ENCODE measurements around the gene CYP2A7.
"Not testable (repeated sequence)": the region's sequence is repeated elsewhere in the genome, so short reads cannot be mapped to it uniquely, and the experiment has no call there.

The CYP2A7 gene

DNA sequence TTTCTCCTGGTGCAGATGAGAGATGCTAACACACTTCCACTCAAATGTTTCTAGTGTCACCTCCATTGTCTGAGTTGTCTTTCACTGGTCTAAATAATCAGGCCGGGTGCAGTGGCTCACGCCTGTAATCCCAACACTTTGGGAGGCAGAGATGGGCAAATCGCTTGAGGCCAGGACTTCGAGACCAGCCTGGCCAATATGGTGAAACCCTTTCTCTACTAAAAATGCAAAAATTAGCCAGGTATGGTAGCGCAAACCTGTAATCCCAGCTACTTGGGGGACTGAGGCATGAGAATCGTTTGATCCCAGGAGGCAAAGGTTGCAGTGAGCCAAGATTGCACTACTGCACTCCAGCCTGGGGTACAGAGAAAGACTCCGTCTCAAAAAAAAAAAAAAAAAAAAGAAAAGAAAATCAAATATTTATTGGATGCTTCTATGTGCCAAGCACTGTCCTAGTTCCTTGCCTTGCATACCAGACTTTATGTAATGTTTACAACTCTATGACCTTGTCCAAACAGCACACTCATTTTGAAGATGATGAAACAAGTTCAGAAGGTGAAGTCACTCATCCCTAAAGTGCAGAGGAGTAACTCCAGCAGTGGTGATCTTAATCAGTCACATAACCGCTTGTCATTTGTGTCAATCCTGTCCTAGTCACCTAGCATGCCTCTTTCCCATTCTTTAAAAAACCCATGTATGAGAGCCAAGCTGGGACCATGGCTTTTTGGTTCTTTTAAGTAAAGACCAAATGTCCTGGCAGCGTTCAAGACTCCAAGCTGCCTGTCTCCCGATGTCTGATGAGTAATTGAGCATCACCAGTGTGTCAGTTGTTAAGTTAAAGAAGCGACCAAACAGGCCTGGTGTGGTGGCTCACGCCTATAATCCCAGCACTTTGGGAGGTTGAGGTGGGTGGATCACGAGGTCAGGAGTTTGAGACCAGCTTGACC lies 15.1 kb upstream of the CYP2A7 start:
- DNase-seq, result not testable (repeated sequence)

DNA sequence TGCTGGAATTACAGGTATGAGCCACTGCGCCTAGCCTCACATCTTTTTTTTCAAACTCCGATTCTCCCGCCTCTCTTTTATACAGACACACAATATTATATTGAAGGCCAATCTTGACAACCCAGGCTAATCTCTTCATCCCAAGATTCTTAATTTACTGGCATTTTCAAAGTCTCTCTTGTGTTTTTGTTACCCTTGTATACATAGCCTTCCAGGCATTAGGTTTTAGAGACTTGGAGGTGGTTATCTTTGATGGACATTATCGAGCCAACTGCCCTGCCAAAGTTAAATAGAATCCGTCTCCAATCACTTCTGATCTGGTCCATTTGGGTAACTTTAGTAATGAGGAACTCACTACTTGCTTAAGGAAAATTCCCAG lies 14.4 kb upstream of the CYP2A7 start:
- no peak for DNase-seq

DNA sequence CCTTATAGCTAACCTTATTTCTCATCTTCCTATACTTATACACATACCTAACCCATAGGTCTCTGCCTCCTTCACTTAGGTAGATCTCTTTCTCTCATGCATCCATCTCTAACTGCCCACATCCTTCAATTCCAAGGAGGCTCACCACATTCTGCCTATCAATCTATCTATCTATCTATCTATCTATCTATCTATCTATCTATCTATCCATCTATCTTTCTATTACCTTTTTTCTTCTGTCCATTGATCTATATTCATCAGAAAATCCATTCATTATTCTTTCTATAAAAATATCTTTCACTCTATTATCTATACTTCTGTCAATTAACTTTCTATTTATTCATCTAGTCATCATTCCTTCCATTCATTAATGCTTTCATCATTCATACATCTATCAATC lies 11.1 kb upstream of the CYP2A7 start:
- DNase-seq, result no peak

DNA sequence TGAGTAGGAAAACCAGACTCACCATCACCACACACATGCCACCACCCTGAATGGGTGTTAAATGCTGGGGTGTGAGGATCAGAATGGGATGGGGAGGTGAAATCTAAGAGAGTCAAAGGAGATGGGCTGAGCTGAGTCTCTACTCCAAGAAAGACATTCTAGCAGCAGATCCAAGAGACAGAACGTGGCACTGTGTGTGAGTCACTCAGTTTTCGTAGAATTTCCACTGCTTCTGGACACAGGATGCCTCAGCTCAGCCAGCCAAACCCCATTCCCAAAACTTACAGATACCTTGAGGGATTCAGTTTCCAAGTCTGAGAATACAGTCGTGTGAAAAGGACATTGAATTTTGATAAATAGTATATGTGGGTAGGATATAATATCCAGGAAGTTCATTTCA lies 7.3 kb upstream of the CYP2A7 start:
- no peak for DNase-seq

DNA sequence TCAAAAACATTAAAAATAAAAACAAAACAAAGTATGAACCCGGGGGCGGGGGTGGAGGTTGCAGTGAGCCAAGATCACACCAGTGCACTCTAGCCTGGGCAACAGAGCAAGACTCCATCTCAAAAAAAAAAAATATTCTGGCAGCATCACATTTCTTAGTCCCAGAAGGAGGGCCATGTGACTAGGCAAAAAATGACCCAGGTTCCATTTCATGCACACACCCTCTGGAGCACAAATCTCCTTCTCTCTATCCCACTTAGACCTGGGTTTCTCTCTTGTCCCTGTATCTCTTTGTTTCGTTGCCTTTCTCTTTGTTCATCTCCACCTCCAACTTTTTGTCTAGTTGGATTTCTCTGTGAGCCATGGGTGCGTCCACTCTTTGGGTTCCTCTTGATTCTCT lies 6.2 kb upstream of the CYP2A7 start:
- no peak for DNase-seq

DNA sequence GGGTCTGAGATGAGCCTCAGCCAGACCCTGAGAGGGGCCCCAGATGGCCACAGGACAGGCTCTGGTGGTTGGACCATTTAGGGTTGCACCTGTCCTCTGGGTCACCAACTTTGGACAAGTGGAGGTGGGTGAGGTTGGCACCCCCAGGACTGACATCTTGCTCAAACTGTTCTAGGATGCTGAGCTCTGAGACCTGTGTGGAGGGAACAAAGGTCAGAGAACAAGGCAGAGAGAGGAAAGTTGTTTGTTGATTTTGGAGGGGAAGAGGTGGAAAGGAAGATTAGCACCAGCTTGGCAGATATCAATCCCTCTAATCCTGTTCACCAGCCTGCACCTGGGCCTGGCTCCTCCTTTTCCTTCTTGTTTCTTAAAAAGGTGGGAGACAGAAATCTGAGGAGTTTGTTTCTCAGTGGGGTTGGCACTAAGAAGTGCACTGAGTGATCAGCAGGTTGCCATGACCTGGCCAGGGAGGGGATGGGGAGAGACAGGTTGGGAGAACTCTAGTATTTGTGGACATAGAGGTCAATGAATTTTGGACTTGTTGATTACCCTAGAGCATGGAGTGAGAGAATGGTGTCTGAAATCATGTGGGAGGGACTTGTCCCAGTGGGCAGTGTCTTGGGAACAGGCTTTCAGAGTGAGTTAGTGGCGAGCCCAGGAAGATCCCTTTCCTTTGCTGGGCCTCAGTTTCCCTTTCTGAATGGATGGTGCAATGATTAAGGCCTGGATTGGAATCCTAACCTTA lies 2.3 kb upstream of the CYP2A7 start:
- DNase-seq, result not testable (repeated sequence)

DNA sequence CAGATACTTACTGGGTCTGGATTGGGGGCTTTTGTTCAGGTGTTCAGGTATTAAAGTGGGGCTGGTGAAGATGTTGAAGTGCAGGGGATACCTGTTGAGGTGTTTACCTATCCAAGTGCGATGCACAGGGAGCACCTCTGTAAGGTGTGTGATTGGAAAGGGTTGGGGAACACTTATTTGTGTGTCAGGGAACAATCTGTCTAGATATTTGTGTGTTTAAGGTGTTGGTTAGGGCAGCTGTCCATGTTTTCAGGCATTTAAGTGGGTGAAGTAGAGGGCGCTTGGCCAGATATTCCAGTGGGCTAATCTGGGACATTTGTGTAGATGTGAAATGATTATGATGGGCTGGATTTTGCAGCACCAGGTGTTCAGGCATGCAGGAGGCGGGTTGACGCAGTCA lies 2.7 kb downstream of the CYP2A7 start:
- not testable (repeated sequence) for DNase-seq

DNA sequence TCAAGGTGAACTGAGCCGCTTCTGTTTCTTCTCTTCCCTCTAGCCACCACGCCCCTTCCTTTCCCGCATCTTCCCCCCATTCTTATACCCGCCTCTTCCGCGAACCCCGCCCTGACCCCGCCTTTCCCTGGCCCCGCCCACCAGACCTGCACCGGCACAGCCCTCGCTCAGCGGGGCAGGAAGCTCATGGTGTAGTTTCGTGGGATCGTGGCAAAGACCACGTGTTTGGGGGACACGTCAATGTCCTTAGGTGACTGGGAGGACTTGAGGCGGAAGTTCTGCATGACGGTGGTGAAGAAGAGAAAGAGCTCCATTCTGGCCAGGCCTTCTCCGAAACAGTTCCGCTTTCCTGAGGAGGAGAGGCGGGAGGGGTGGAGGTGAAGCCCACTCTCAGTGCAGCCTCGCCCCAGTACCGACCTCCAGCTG lies 6.5 kb downstream of the CYP2A7 start:
- not testable (repeated sequence) for DNase-seq

DNA sequence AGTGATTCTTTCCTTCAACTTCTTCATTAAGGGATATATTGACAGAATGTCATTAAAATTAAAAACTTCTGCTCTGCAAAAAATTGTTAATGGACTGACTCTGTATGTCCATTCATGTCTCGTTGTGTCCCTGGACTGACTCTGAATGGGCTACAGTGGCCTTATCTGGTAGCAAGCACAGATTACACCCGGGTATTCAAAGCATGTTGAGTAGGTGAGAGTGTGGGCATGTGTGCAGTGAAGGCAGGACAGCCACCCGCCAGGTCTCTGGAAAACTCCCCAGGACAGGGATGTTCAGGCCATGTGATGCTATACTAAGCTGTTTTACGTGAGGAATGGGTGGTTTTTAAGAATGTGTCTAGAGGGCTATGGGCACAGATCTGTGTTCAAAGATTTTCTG lies 7.2 kb downstream of the CYP2A7 start:
- not testable (repeated sequence) for DNase-seq

DNA sequence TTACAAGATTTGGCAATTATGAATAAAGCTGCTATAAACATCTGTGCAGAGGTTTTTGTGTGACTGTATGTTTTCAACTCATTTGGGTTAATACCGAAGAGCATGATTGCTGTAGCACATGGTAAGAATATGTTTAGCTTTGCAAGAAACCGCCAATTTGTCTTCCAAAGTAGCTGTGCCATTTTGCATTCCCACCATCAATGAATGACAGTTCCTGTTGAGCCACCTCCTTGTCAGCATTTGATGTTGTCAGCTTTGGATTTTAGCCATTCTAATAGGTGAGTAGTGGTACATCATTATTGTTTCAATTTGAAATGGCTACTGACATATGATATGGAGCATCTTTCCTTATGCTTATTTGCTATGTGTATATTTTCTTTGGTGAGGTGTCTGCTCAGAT lies 8.2 kb downstream of the CYP2A7 start:
- DNase-seq, result not testable (repeated sequence)

DNA sequence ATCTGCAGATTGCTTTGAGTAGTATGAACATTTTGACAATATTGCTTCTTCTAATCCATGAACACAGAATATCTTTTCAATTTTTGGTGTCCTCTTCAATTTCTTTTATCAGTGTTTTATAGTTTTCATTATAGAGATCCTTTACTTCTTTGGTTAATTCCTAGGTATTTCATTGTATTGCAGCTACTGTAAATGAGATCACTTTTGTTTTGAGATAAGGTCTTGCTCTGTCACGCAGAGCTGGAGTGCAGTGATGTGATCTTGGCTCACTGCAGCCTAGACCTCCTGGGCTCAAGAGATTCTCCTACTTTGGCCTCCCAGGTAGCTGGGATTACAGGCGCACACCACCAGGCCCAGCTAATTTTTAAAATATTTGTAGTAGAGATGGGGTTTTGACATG lies 9.8 kb downstream of the CYP2A7 start:
- DNase-seq, result no peak

DNA sequence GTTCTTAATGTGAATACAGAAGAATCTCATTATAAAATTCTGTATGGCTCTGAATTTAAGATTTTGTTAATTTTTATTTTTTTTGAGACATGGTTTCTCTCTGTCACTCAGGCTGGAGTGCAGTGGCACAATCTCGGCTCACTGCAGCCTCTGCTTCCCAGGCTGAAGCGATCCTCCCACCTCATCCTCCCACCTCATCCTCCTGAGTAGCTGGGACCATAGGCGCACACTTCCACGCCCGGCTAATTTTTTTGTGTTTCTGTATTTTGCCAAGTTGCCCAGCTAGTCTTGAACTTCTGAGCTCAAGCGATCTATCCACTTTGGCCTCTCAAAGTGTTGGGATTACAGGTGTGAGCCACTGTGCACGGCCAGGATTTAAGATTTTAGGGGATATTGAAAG lies 14.3 kb downstream of the CYP2A7 start:
- DNase-seq, result no peak

DNA sequence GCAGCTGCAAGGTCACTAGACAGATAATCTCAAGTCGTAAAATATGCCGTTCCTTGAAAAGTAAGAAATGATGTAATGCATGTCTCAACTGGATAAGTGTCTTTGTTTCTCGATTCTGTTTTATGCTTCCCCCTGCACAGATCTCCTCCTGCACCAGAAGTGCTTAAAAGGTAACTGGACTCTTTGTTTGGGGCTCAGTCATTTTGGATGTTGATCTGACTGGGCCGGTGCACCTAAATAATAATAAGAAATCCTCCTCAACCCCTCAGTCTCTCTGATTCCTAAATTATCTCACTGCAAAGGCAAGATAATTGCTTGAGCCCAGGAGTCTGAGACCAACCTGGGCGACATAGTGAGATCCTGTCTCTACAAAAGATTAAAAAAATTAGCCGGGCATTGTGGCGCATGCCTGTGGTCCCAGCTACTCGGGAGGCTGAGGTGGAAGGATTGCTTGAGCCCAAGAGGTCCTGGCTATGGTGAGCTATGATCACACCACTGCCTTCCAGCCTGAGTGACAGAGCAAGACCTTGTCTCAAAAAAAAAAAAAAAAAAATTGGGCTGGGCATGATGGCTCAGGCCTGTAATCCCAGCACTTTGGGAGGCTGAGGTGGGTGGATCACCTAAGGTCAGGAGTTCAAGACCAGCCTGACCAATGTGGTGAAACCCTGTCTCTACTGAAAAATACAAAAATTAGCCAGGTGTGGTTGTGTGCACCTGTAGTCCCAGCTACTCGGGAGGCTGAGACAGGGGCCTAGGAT lies 17.1 kb downstream of the CYP2A7 start:
- not testable (repeated sequence) for DNase-seq

DNA sequence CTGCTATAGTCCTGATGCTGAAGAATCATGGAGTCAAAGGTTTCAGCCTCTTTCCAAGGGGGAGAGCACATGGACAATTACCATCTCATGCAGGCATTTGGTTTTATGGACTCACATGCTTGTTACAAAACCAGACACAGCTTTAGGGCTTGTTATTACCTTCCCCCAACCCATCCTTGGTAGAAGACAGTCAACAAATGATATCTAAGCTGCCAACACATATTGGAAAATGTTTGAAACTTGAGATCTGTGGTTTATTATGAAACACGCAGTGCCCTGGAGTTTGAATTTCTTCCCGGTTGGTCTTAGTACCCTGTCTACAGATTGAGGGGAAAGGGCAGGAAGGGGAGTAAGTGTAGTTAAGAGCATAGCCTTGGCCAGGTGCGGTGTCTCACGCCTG lies 19.2 kb downstream of the CYP2A7 start:
- no peak for DNase-seq

DNA sequence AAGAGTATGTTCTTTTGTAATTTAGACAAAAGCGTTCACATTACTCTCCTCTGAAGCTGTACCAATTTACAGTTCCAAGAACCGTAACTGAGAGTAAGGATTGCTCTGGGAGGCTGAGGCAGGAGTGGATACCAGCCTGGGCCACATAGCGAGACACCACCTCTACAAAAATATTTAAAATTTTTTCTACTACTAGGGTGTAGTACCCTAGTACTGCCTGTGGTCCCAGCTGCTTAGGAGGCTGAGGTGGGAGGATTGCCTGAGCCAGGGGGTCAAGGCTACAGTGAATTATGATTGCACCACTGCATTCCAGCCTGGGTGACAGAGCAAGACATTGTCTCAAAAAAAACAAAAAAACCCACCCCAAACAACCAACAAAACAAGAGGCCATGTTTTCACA lies 19.7 kb downstream of the CYP2A7 start:
- no peak for DNase-seq

DNA sequence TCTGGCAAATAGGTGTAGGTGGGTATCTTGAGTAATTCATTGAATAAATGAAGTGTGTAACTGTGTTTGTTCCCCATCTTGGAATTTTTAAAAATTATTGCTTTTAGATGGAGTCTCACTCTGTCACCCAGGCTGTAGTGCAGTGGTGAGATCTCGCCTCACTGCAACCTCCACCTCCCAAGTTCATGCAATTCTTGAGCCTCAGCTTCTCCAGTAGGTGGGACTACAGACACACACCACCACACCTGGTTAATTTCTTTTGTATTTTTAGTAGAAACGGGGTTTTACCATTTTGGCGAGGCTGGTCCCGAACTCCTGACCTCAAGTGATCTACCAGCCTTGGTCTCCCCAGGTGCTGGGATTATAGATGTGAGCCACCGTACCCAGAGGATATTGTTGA lies 23.9 kb downstream of the CYP2A7 start:
- no peak for DNase-seq

DNA sequence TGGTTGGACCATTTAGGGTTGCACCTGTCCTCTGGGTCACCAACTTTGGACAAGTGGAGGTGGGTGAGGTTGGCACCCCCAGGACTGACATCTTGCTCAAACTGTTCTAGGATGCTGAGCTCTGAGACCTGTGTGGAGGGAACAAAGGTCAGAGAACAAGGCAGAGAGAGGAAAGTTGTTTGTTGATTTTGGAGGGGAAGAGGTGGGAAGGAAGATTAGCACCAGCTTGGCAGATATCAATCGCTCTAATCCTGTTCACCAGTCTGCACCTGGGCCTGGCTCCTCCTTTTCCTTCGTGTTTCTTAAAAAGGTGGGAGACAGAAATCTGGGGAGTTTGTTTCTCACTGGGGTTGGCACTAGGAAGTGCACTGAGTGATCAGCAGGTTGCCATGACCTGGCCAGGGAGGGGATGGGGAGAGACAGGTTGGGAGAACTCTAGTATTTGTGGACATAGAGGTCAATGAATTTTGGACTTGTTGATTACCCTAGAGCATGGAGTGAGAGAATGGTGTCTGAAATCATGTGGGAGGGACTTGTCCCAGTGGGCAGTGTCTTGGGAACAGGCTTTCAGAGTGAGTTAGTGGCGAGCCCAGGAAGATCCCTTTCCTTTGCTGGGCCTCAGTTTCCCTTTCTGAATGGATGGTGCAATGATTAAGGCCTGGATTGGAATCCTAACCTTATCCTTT lies 29.4 kb downstream of the CYP2A7 start:
- not testable (repeated sequence) for DNase-seq

DNA sequence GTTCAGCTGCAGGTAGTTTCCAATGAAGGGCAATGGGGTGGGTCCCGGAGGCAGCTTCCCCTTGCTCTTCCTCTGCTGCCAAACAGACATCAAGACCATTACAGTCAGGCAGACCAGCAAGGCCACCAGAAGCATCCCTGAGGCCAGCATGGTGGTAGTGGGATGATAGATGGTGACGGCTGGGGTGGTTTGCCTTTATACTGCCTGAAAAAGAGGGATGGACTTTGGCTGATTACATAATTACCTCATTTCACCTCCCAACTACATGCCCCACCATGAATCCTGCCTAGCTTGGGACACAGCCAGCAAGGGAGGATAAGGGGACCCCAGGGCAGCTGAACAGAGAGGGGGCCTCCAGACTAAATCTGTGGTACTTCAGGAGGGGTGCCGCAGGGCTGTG lies 31.8 kb downstream of the CYP2A7 start, which contains the start of gene CYP2A6:
Gene CYP2A6 (minus strand): TSS at position 171 of the 400 bp plus-strand sequence. CDS start 21 bp downstream, at position 150.
- not testable (repeated sequence) for DNase-seq

DNA sequence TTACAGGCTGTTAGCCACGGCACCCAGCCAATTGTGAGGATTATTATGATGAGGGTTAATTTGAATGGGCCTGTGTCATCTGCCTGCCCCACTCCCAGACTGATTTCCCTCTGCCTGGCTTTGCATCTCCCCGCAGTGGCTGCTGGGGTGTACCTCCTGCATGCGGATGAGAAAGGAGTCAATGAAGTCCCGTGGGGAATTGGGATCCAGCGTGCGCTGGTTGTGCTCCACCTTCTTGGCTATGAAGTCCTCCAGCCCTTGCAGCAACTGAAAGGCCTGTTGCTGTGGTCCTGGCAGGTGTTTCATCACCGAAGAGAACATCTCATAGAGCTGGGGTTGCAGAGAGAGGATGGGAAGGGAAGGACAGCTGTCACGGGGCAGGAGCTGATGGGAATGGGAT lies 35.3 kb downstream of the CYP2A7 start:
- not testable (repeated sequence) for DNase-seq

DNA sequence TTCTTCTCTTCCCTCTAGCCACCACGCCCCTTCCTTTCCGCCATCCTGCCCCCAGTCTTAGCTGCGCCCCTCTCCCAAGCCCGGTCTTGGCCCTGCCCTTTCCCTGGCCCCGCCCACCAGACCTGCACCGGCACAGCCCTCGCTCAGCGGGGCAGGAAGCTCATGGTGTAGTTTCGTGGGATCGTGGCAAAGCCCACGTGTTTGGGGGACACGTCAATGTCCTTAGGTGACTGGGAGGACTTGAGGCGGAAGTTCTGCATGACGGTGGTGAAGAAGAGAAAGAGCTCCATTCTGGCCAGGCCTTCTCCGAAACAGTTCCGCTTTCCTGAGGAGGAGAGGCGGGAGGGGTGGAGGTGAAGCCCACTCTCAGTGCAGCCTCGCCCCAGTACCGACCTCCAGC lies 38.4 kb downstream of the CYP2A7 start:
- DNase-seq, result not testable (repeated sequence)

DNA sequence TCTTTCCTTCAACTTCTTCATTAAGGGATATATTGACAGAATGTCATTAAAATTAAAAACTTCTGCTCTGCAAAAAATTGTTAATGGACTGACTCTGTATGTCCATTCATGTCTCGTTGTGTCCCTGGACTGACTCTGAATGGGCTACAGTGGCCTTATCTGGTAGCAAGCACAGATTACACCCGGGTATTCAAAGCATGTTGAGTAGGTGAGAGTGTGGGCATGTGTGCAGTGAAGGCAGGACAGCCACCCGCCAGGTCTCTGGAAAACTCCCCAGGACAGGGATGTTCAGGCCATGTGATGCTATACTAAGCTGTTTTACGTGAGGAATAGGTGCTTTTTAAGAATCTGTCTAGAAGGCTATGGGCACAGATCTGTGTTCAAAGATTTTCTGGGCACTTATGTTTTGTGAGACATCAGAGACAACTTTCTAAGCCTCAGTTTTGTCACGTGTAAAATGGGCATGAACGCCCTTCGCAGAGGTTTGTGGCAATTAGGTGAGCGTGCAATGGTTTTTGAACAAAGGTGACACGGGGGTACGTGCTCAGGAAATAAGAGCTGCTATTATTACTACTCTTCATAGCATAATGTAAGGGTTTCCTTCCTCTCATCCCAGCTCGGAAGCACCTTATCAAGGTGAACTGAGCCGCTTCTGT lies 38.9 kb downstream of the CYP2A7 start:
- not testable (repeated sequence) for DNase-seq

DNA sequence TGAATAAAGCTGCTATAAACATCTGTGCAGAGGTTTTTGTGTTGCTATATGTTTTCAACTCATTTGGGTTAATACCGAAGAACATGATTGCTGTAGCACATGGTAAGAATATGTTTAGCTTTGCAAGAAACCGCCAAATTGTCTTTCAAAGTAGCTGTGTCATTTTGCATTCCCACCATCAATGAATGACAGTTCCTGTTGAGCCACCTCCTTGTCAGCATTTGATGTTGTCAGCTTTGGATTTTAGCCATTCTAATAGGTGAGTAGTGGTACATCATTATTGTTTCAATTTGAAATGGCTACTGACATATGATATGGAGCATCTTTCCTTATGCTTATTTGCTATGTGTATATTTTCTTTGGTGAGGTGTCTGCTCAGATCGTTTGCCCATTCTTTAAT lies 40.0 kb downstream of the CYP2A7 start:
- not testable (repeated sequence) for DNase-seq

Measured in NCI-H524 (cell line).